ENCODE measurements around the gene GC. TPM values are rescaled to one million over a fixed set of nuclear protein-coding genes. Genes with fewer than 3 reads are reported as not detected.

The GC gene
- total and polyA plus RNA-seq, 10 of the 15 experiments (the other 5 are each of a cell fraction or from before 2014, with no cell fraction given) = 2.3 TPM; not detected in 9

- intact Hi-C loops (cut with micrococcal nuclease; ENCODE audit: unreplicated experiment) = no loop called here
- RAD21 ChIA-PET (ENCODE audit: unreplicated experiment) = no interaction called here
- no peaks in the 10 kb centered on the region for H3K36me3 ChIP-seq (ENCODE audit: control insufficient read depth in 2 of 2, insufficient read depth in 2 of 2, low read length in 1 of 2)
- FAIRE-seq = no peak
- H3K4me1 ChIP-seq (ENCODE audit: control insufficient read depth, insufficient read depth, low read length) = no peaks in the 10 kb centered on the region
- no peak for DNase-seq (ENCODE audit: low read depth, low spot score)
- CTCF ChIA-PET = no interaction called here
- no peaks in the 10 kb centered on the region for H3K79me2 ChIP-seq (ENCODE audit: control insufficient read depth, insufficient read depth, low read length)
- 29% methylated on average over 4 of the region's 4 CpGs for WGBS (ENCODE audit: insufficient coverage, insufficient replicate concordance, low lambda C conversion rate, missing lambda C conversion rate)
- H3K9me3 ChIP-seq (replicated peaks; ENCODE audit: control insufficient read depth, insufficient read depth, low read length) = no peaks in the 10 kb centered on the region
- in situ Hi-C loops (cut with MboI) = no loop called here
- H3K27me3 ChIP-seq (replicated peaks in 1 of 2; ENCODE audit: control insufficient read depth in 2 of 2, insufficient read depth in 2 of 2, low read length in 1 of 2) = no peaks in the 10 kb centered on the region
- no peak for ATAC-seq
- H3K4me2 ChIP-seq (ENCODE audit: control insufficient read depth, insufficient read depth) = no peak overlapping the region
- no peak for TF ChIP-seq CEBPB (IDR thresholded peaks at IDR 0.05; ENCODE audit: borderline replicate concordance in 1 of 2, low read depth in 2 of 2, low read length in 2 of 2)
- no peak for TF ChIP-seq BHLHE40 (IDR thresholded peaks at IDR 0.05; ENCODE audit: borderline replicate concordance in 1 of 2, low read depth in 2 of 2, low read length in 1 of 2)
- no peak for TF ChIP-seq WRNIP1 (IDR thresholded peaks at IDR 0.05; ENCODE audit: borderline replicate concordance, low read depth, low read length)
- no peak for TF ChIP-seq IRF4 (IDR thresholded peaks at IDR 0.05; ENCODE audit: low read depth, low read length)
- TF ChIP-seq RBBP5 (conservative IDR thresholded peaks at IDR 0.05) = no peak
- no peak for TF ChIP-seq BCL3 (IDR thresholded peaks at IDR 0.05; ENCODE audit: borderline replicate concordance, insufficient read depth, low read depth, low read length, poor library complexity, severe bottlenecking)
- no peak for TF ChIP-seq NR2F1 (conservative IDR thresholded peaks at IDR 0.05)
- TF ChIP-seq, protein P1, sequence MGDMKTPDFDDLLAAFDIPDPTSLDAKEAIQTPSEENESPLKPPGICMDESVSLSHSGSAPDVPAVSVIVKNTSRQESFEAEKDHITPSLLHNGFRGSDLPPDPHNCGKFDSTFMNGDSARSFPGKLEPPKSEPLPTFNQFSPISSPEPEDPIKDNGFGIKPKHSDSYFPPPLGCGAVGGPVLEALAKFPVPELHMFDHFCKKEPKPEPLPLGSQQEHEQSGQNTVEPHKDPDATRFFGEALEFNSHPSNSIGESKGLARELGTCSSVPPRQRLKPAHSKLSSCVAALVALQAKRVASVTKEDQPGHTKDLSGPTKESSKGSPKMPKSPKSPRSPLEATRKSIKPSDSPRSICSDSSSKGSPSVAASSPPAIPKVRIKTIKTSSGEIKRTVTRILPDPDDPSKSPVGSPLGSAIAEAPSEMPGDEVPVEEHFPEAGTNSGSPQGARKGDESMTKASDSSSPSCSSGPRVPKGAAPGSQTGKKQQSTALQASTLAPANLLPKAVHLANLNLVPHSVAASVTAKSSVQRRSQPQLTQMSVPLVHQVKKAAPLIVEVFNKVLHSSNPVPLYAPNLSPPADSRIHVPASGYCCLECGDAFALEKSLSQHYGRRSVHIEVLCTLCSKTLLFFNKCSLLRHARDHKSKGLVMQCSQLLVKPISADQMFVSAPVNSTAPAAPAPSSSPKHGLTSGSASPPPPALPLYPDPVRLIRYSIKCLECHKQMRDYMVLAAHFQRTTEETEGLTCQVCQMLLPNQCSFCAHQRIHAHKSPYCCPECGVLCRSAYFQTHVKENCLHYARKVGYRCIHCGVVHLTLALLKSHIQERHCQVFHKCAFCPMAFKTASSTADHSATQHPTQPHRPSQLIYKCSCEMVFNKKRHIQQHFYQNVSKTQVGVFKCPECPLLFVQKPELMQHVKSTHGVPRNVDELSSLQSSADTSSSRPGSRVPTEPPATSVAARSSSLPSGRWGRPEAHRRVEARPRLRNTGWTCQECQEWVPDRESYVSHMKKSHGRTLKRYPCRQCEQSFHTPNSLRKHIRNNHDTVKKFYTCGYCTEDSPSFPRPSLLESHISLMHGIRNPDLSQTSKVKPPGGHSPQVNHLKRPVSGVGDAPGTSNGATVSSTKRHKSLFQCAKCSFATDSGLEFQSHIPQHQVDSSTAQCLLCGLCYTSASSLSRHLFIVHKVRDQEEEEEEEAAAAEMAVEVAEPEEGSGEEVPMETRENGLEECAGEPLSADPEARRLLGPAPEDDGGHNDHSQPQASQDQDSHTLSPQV (IDR thresholded peaks at IDR 0.05) = no peak
- TF ChIP-seq, protein P2, sequence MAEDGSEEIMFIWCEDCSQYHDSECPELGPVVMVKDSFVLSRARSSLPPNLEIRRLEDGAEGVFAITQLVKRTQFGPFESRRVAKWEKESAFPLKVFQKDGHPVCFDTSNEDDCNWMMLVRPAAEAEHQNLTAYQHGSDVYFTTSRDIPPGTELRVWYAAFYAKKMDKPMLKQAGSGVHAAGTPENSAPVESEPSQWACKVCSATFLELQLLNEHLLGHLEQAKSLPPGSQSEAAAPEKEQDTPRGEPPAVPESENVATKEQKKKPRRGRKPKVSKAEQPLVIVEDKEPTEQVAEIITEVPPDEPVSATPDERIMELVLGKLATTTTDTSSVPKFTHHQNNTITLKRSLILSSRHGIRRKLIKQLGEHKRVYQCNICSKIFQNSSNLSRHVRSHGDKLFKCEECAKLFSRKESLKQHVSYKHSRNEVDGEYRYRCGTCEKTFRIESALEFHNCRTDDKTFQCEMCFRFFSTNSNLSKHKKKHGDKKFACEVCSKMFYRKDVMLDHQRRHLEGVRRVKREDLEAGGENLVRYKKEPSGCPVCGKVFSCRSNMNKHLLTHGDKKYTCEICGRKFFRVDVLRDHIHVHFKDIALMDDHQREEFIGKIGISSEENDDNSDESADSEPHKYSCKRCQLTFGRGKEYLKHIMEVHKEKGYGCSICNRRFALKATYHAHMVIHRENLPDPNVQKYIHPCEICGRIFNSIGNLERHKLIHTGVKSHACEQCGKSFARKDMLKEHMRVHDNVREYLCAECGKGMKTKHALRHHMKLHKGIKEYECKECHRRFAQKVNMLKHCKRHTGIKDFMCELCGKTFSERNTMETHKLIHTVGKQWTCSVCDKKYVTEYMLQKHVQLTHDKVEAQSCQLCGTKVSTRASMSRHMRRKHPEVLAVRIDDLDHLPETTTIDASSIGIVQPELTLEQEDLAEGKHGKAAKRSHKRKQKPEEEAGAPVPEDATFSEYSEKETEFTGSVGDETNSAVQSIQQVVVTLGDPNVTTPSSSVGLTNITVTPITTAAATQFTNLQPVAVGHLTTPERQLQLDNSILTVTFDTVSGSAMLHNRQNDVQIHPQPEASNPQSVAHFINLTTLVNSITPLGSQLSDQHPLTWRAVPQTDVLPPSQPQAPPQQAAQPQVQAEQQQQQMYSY (CRISPR knock-in tag; IDR thresholded peaks at IDR 0.05) = no peak
- no peak overlapping the region for H3K4me3 ChIP-seq
- H3K27ac ChIP-seq (ENCODE audit: control insufficient read depth, insufficient read depth) = no peak overlapping the region
- no TSS peak for BruUV-seq (replicated peaks)
- H2AFZ ChIP-seq (ENCODE audit: control insufficient read depth, low read depth, low read length) = no peak overlapping the region
- no peak overlapping the region for H3K9ac ChIP-seq (ENCODE audit: control insufficient read depth, insufficient read depth, low read length)
- no peaks in the 10 kb centered on the region for H4K20me1 ChIP-seq (ENCODE audit: control insufficient read depth, insufficient read depth)
- SMC1A ChIA-PET (ENCODE audit: uncharacterized antibody, unreplicated experiment) = no interaction called here
- POLR2A ChIA-PET = no interaction called here
Measured at GRCh38 chr4:71827826-71828225, 43.9 kb upstream of the GC start.

Measured in GM12878 (cell line).